GM12878 (cell line): Measurements from ENCODE around the gene AMPD3. TPM values are rescaled to one million over a fixed set of nuclear protein-coding genes. Genes with fewer than 3 reads are reported as not detected.

Experiments
- ATAC-seq: fragments of 200-7000 bp; cut with Tn5 transposase; 3 replicates; pipeline ENCODE4 v1.9.1; 2020; ENCODE audit warnings: mild to moderate bottlenecking, moderate library complexity
- BruUV-seq: library from RNA; stranded (reverse); fragments of 400-500 nt; replicated peaks from 2 replicates; lab custom pipeline; 2021; lab: Mats Ljungman, UMichigan
- CTCF ChIA-PET: fragments of 300-600 bp; sonication (Branson Sonifier 250); formaldehyde crosslinking; extraction: SDS; loops from one replicate; lab custom pipeline; 2021; ENCODE audit warnings: inconsistent platforms; lab: Yijun Ruan, JAX
- POLR2A ChIA-PET: fragments of 350-600 bp; formaldehyde crosslinking; extraction: SDS; loops from one replicate; lab custom pipeline; 2021; ENCODE audit warnings: inconsistent platforms; lab: Charles Lee
- RAD21 ChIA-PET: fragments of 300-600 bp; sonication (Branson Sonifier 250); formaldehyde crosslinking; loops from one replicate; lab custom pipeline; 2023; ENCODE audit warnings: antibody characterized with exemption; ENCODE audit not compliant: unreplicated experiment; lab: Charles Lee
- SMC1A ChIA-PET: fragments of 300-600 bp; sonication (Branson Sonifier 250); formaldehyde crosslinking; loops from one replicate; lab custom pipeline; 2023; ENCODE audit not compliant: unreplicated experiment, uncharacterized antibody; lab: Charles Lee
- DNase-seq: peaks from one replicate; pipeline ENCODE4 v3.0.0-alpha.2; 2011; ENCODE audit warnings: low read depth, low spot score
- FAIRE-seq: peaks from 3 replicates; lab custom pipeline; 2011; peaks lifted over from hg19 to GRCh38; lab: Jason Lieb, UNC
- H2AFZ ChIP-seq: 2 replicates; pipeline ENCODE4 v1.6.0; 2011; ENCODE audit warnings: low read depth, low read length, control low read depth; ENCODE audit not compliant: control insufficient read depth
- H3K27ac ChIP-seq: 2 replicates; pipeline ENCODE4 v1.5.1; 2011; ENCODE audit warnings: control low read depth; ENCODE audit not compliant: control insufficient read depth, insufficient read depth
- H3K27me3 ChIP-seq, 2 experiments: replicated peaks in 1 of 2; 2 replicates each; pipeline versions ENCODE4 v1.6.0 to v1.6.1; 2011; ENCODE audit warnings: low read length in 1 of 2; ENCODE audit not compliant: control insufficient read depth in 2 of 2, insufficient read depth in 2 of 2
- H3K36me3 ChIP-seq, 2 experiments: 2 replicates each; pipeline ENCODE4 v1.5.1; 2011; ENCODE audit warnings: low read length in 1 of 2; ENCODE audit not compliant: control insufficient read depth in 2 of 2, insufficient read depth in 2 of 2
- H3K4me1 ChIP-seq: 2 replicates; pipeline ENCODE4 v1.6.1; 2011; ENCODE audit warnings: mild to moderate bottlenecking, low read length, moderate library complexity, mixed read lengths; ENCODE audit not compliant: control insufficient read depth, insufficient read depth
- H3K4me2 ChIP-seq: 2 replicates; pipeline ENCODE4 v1.6.0; 2011; ENCODE audit warnings: control low read depth; ENCODE audit not compliant: control insufficient read depth, insufficient read depth
- H3K4me3 ChIP-seq: fragments of 200-600 bp; sonication (generic); 2 replicates; pipeline ENCODE4 v1.5.1; 2016
- H3K79me2 ChIP-seq: 2 replicates; pipeline ENCODE4 v1.6.0; 2011; ENCODE audit warnings: low read length; ENCODE audit not compliant: control insufficient read depth, insufficient read depth
- H3K9ac ChIP-seq: 2 replicates; pipeline ENCODE4 v1.8.0; 2011; ENCODE audit warnings: low read length, control low read depth, mixed read lengths; ENCODE audit not compliant: control insufficient read depth, insufficient read depth
- H3K9me3 ChIP-seq: replicated peaks from 3 replicates; pipeline ENCODE4 v1.5.1; 2011; ENCODE audit warnings: mild to moderate bottlenecking, low read length; ENCODE audit not compliant: control insufficient read depth, insufficient read depth
- H4K20me1 ChIP-seq: 2 replicates; pipeline ENCODE4 v1.6.0; 2011; ENCODE audit not compliant: control insufficient read depth, insufficient read depth
- BRCA1 ChIP-seq: IDR thresholded peaks from 2 replicates; pipeline ENCODE4 v1.6.1; 2011; ENCODE audit warnings: low read depth, low read length, improper control_type of control experiment
- JUNB ChIP-seq: IDR thresholded peaks from 2 replicates; pipeline ENCODE4 v1.6.1; 2016; ENCODE audit warnings: antibody characterized with exemption, mild to moderate bottlenecking
- JUND ChIP-seq: IDR thresholded peaks from 2 replicates; pipeline ENCODE4 v1.6.1; 2012; ENCODE audit warnings: low read depth, mild to moderate bottlenecking, low read length, improper control_type of control experiment, moderate library complexity
- NRF1 ChIP-seq: conservative IDR thresholded peaks from 2 replicates; pipeline ENCODE4 v1.6.1; 2011; ENCODE audit warnings: mild to moderate bottlenecking, low read depth, low read length, improper control_type of control experiment
- SMARCA5 ChIP-seq: fragments of 450-650 bp; IDR thresholded peaks from 2 replicates; pipeline ENCODE4 v1.6.1; 2017; ENCODE audit warnings: mild to moderate bottlenecking
- YY1 ChIP-seq: IDR thresholded peaks from 2 replicates; pipeline ENCODE4 v1.6.1; 2011; ENCODE audit warnings: low read depth, mild to moderate bottlenecking, low read length
- WGBS: methylation state at CpG from one replicate; pipeline ENCODE4 v1.1.6; 2016; ENCODE audit warnings: low lambda C conversion rate; ENCODE audit not compliant: insufficient replicate concordance, insufficient coverage; ENCODE audit errors: missing lambda C conversion rate; 5-methylcytosine and 5-hydroxymethylcytosine counted together
- in situ Hi-C: fragments of 300-500 bp; cut with MboI; formaldehyde crosslinking; loops from 9 replicates; pipeline ENCODE4 v1.14.3; 2018; ENCODE audit warnings: mixed read lengths
- intact Hi-C: fragments of 100-400 bp; cut with micrococcal nuclease; formaldehyde crosslinking; loops from one replicate; pipeline ENCODE4 v1.14.2; 2022; ENCODE audit not compliant: unreplicated experiment
- polyA plus RNA-seq, 11 experiments: library from polyadenylated mRNA; depleted of rRNA in 4 of 11; unstranded in 6 of 11; stranded (reverse) in 5 of 11; fragments of >200 nt; fragmentation: Nextera tagmentation in 4 of 11; fragmentation: Illumina TruSeq in 1 of 11; extraction: Ambion mirVana in 4 of 11; extraction: Trizol in 1 of 11; gene quantifications; 1 replicate in 1 of 11; 2 replicates in 10 of 11; pipeline versions ENCODE4 v1.2.1 to v1.2.3, GENCODE V29; 2011 to 2016; ENCODE audit warnings: inconsistent platforms in 2 of 11, missing spikeins in 2 of 11, low read depth in 1 of 11
- total RNA-seq, 4 experiments: library from RNA; depleted of rRNA in 3 of 4; stranded (reverse); fragments of >200 nt in 3 of 4; fragmentation: Illumina TruSeq in 1 of 4; extraction: Trizol in 1 of 4; gene quantifications; 2 replicates each; pipeline versions ENCODE4 v1.2.1 to v1.2.3, GENCODE V29; 2013 to 2021
- TF ChIP-seq, protein P1 (sequence below): fragments of 450-650 bp; IDR thresholded peaks from 2 replicates; pipeline ENCODE4 v1.6.1; 2017; ENCODE audit warnings: mild to moderate bottlenecking
- TF ChIP-seq, protein P2 (sequence below): IDR thresholded peaks from 2 replicates; pipeline ENCODE4 v1.6.1; 2012; ENCODE audit warnings: low read depth, low read length, improper control_type of control experiment

Gene AMPD3
- total and polyA plus RNA-seq, 10 of the 15 experiments (the other 5 are each of a cell fraction or from before 2014, with no cell fraction given): 5.6 to 28.6 (median 15.9) TPM

DNA sequence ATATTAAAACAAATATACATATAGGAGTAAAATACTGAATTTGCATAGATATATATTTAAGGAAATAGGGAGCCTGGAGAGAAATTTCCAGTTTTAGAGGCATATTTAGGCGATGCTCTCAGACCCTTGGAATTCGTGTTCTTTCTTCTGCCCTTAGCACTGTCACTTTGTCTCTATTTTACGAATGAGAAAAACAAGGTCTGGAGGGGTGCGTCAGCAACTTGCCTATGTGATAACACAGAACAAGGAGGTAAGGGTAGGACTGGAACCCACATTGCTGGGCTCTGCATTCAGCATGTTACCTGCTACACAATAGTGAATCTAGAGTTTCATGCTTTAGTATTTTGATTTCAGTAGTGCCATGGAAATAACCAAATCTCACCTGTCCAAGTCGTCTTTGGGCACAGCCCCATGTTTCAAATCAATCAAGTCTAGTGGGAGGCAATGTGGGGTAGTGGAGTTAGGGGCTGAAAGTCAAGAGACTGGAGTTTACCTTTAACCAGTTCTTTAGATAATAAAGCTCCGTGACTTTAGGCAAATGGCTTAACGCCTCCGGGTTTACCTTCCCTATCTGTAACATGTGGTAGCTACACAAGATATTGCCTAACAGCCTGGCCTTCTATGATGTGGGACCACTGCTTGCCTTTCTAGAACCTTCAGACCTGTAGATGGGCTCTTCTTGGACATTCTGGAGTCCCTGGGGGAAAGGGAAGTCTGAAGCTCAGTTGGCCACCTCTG lies 44.8 kb upstream of the AMPD3 start:
- ATAC-seq (no peak), DNase-seq (no peak), FAIRE-seq (no peak)
- Histone ChIP-seq H2AFZ (no peak overlapping the region), H4K20me1 (no peaks in the 10 kb centered on the region; the same call in 1 of the 2 replicates), H3K27me3 (no peaks in the 10 kb centered on the region; a peak in 1 of 4 replicates), H3K9me3 (no peaks in the 10 kb centered on the region), H3K4me2 (no peak overlapping the region), H3K79me2 (no peaks in the 10 kb centered on the region), H3K9ac (no peak overlapping the region), H3K27ac (no peak overlapping the region), H3K4me1 (peaks cover 7% of the 10 kb centered on the region; the same call in 1 of the 2 replicates), H3K36me3 (no peaks in the 10 kb centered on the region), H3K4me3 (no peak overlapping the region)
- TF ChIP-seq SMARCA5: no peak
- TF ChIP-seq YY1: no peak
- no peak for TF ChIP-seq BRCA1
- TF ChIP-seq, protein P1, sequence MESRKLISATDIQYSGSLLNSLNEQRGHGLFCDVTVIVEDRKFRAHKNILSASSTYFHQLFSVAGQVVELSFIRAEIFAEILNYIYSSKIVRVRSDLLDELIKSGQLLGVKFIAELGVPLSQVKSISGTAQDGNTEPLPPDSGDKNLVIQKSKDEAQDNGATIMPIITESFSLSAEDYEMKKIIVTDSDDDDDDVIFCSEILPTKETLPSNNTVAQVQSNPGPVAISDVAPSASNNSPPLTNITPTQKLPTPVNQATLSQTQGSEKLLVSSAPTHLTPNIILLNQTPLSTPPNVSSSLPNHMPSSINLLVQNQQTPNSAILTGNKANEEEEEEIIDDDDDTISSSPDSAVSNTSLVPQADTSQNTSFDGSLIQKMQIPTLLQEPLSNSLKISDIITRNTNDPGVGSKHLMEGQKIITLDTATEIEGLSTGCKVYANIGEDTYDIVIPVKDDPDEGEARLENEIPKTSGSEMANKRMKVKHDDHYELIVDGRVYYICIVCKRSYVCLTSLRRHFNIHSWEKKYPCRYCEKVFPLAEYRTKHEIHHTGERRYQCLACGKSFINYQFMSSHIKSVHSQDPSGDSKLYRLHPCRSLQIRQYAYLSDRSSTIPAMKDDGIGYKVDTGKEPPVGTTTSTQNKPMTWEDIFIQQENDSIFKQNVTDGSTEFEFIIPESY: no peak
- no peak for TF ChIP-seq JUNB
- TF ChIP-seq, protein P2, sequence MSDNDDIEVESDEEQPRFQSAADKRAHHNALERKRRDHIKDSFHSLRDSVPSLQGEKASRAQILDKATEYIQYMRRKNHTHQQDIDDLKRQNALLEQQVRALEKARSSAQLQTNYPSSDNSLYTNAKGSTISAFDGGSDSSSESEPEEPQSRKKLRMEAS: no peak
- no peak for TF ChIP-seq JUND
- TF ChIP-seq NRF1: no peak
- ChIA-PET SMC1A (interaction anchor here (1.4 to 1.8 kb wide), 3 partner anchors 130 to 329 kb away, joined by 3 to 4 read pairs (median 4); partner anchors contain the start of gene RNF141), RAD21 (interaction anchor here (0.6 to 1.2 kb wide), 3 partner anchors 67 to 327 kb away, joined by 3 read pairs; no protein-coding TSS in a partner anchor), POLR2A (no interaction called here), CTCF (interaction anchor here (1.1 to 5.9 kb wide), 5 partner anchors 8 to 327 kb away, joined by 3 to 120 read pairs (median 5); no protein-coding TSS in a partner anchor)
- in situ Hi-C loops: no loop called here
- WGBS: 54% methylated on average over 8 of the region's 8 CpGs
- intact Hi-C loops: no loop called here
- BruUV-seq: no TSS peak
